Gastrocnemius medialis (tissue), 4 donors: ENCODE measurements around the gene FAP.

ENCODE experiments used
- POLR2A ChIP-seq, 2 donors: fragments of 450-650 bp; IDR thresholded peaks; one replicate each; pipeline ENCODE4 v1.6.1; 2017; ENCODE audit warnings: antibody characterized with exemption in 2 of 2, mild to moderate bottlenecking in 2 of 2, moderate library complexity in 2 of 2
- TF ChIP-seq, protein P1 (sequence below), 5 experiments: fragments of 450-650 bp in 3 of 5; fragments of 200-600 bp in 2 of 5; sonication (generic) in 2 of 5; IDR thresholded peaks in 4 of 5; conservative IDR thresholded peaks in 1 of 5; 1 replicate in 4 of 5; 2 replicates in 1 of 5; pipeline ENCODE4 v1.5.1; 2016 to 2019; ENCODE audit warnings: antibody characterized with exemption in 5 of 5, mild to moderate bottlenecking in 3 of 5, moderate library complexity in 3 of 5

DNA sequence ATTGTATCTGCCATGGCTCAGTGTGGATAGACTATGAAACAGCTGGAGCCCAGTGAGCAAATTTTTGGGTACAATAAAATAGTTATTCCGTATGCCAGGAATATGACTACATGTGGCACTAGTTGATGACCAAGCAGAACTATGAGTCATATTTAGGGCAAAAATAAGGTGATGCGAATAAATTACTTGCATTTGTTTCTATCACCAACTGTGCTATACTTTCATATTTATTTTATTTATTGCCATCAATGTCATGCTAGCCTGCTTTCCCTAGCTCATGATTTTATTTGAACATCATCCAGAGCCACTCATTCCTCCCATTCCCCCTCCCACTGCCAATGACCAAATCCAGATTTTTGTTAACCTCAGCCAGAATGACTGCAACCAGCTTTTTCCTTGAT lies 13.3 kb upstream of the FAP start:
- TF ChIP-seq, protein P1, sequence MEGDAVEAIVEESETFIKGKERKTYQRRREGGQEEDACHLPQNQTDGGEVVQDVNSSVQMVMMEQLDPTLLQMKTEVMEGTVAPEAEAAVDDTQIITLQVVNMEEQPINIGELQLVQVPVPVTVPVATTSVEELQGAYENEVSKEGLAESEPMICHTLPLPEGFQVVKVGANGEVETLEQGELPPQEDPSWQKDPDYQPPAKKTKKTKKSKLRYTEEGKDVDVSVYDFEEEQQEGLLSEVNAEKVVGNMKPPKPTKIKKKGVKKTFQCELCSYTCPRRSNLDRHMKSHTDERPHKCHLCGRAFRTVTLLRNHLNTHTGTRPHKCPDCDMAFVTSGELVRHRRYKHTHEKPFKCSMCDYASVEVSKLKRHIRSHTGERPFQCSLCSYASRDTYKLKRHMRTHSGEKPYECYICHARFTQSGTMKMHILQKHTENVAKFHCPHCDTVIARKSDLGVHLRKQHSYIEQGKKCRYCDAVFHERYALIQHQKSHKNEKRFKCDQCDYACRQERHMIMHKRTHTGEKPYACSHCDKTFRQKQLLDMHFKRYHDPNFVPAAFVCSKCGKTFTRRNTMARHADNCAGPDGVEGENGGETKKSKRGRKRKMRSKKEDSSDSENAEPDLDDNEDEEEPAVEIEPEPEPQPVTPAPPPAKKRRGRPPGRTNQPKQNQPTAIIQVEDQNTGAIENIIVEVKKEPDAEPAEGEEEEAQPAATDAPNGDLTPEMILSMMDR (IDR thresholded peaks at IDR 0.05 in 4 of 5, conservative IDR thresholded peaks at IDR 0.05 in 1 of 5), result no peak
- TF ChIP-seq POLR2A (IDR thresholded peaks at IDR 0.05), result no peak
